Testis (tissue), 3 donors: ENCODE results near the gene PIEZO2. TPM values are rescaled to one million over a fixed set of nuclear protein-coding genes. Genes with fewer than 3 reads are reported as not detected.

Experiments used
- DNase-seq: peaks from one replicate; pipeline ENCODE4 v3.0.0-alpha.2; 2019
- H3K27ac ChIP-seq, 2 donors: fragments of 200-600 bp; sonication (generic); one replicate each; pipeline ENCODE4 v1.5.1; 2019
- H3K27me3 ChIP-seq: fragments of 200-600 bp; sonication (generic); one replicate; pipeline ENCODE4 v1.5.1; 2019
- H3K36me3 ChIP-seq: fragments of 200-600 bp; sonication (generic); one replicate; pipeline ENCODE4 v1.5.1; 2017; ENCODE audit warnings: low read depth; ENCODE audit errors: missing control alignments
- H3K4me1 ChIP-seq: fragments of 200-600 bp; sonication (generic); one replicate; pipeline ENCODE4 v1.5.1; 2019
- H3K4me3 ChIP-seq, 2 donors: fragments of 200-600 bp; sonication (generic); one replicate each; pipeline ENCODE4 v1.5.1; 2017 to 2019
- H3K9me3 ChIP-seq: fragments of 200-600 bp; sonication (generic); one replicate; pipeline ENCODE4 v1.5.1; 2017
- POLR2A ChIP-seq: fragments of 450-650 bp; IDR thresholded peaks from one replicate; pipeline ENCODE4 v1.6.1; 2017; ENCODE audit warnings: antibody characterized with exemption, mild to moderate bottlenecking, moderate library complexity
- WGBS, 2 donors: methylation state at CpG; one replicate each; pipeline ENCODE4 v1.1.5; 2018; 5-methylcytosine and 5-hydroxymethylcytosine counted together
- intact Hi-C: fragments of 100-400 bp; cut with DNase I; formaldehyde crosslinking; loops from one replicate; pipeline ENCODE4 v1.15.1; 2023; ENCODE audit warnings: low total_unique reads
- polyA plus RNA-seq: library from polyadenylated mRNA; stranded (reverse); fragments of 350-450 nt; fragmentation: Illumina TruSeq; extraction: RNeasy Lipid Tissue Mini Kit (QIAGEN cat#74804); gene quantifications from one replicate; pipeline ENCODE4 v1.2.3, GENCODE V29; 2014; ENCODE audit warnings: low read depth, low replicate concordance; ENCODE audit not compliant: insufficient read depth
- total RNA-seq, 2 donors: library from RNA; depleted of rRNA; stranded (reverse); fragments of >200 nt; gene quantifications; one replicate each; pipeline ENCODE4 v1.2.3, GENCODE V29; 2016
- TF ChIP-seq, protein P1 (sequence below), 3 experiments: fragments of 450-650 bp in 2 of 3; fragments of 200-600 bp in 1 of 3; sonication (generic) in 1 of 3; IDR thresholded peaks; one replicate each; pipeline ENCODE4 v1.5.1; 2016 to 2019; ENCODE audit warnings: antibody characterized with exemption in 3 of 3, mild to moderate bottlenecking in 2 of 3, moderate library complexity in 1 of 3

Gene PIEZO2
- total and polyA plus RNA-seq, 3 donors from 2014 or later = 2.3 to 3.5 (median 3.0) TPM

DNA sequence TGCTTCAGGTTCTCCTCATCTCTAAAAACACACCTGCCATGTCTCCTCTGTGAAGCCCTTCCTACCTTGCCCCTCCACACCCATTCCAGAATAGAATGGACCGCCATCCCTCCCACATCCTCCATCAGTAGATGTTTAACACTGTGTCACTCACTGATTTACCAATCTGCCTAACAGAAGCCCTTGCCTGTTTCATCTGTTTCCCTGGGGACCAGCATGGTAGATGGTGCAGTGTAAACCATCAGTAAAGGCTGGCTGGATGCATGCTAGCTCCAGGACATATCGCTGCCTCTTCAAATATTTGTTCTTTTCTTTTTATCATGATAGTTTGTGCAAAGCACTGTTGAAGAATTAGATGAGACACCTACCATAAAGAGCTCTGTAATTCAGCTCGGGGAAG is 271.4 kb downstream of the PIEZO2 start:
- Histone ChIP-seq H3K27ac (no peak overlapping the region), H3K4me1 (no peaks in the 10 kb centered on the region), H3K27me3 (no peaks in the 10 kb centered on the region), H3K36me3 (no peaks in the 10 kb centered on the region), H3K9me3 (no peaks in the 10 kb centered on the region), H3K4me3 (no peak overlapping the region)
- DNase-seq = no peak
- 85 to 89% methylated on average over 3 of the region's 3 CpGs for WGBS, 2 donors
- TF ChIP-seq, protein P1, sequence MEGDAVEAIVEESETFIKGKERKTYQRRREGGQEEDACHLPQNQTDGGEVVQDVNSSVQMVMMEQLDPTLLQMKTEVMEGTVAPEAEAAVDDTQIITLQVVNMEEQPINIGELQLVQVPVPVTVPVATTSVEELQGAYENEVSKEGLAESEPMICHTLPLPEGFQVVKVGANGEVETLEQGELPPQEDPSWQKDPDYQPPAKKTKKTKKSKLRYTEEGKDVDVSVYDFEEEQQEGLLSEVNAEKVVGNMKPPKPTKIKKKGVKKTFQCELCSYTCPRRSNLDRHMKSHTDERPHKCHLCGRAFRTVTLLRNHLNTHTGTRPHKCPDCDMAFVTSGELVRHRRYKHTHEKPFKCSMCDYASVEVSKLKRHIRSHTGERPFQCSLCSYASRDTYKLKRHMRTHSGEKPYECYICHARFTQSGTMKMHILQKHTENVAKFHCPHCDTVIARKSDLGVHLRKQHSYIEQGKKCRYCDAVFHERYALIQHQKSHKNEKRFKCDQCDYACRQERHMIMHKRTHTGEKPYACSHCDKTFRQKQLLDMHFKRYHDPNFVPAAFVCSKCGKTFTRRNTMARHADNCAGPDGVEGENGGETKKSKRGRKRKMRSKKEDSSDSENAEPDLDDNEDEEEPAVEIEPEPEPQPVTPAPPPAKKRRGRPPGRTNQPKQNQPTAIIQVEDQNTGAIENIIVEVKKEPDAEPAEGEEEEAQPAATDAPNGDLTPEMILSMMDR (IDR thresholded peaks at IDR 0.05) = no peak
- no peak for TF ChIP-seq POLR2A
- intact Hi-C loops = no loop called here

DNA sequence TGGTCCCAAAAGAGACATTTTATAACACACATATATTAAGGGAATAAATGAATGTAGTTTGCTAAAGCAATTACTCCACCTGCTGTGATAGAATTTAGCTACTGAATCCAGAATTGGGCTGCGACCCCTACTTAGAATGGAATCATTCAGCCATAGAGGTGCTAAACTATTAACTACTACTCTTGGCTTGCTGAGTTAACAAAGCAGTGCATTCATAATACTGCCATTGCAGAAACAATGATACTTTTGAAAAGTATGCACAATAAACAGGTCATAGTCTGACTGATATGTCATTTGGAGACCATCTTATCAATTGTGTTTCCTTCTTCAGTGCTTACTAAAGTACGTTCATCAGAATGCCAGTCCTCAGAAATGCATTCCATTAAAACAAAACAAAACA is 273.6 kb downstream of the PIEZO2 start:
- Histone ChIP-seq H3K4me3 (no peak overlapping the region), H3K9me3 (no peaks in the 10 kb centered on the region), H3K27ac (no peak overlapping the region), H3K4me1 (no peaks in the 10 kb centered on the region), H3K27me3 (no peaks in the 10 kb centered on the region), H3K36me3 (no peaks in the 10 kb centered on the region)
- WGBS, 2 donors = 64 to 65% methylated on average over 2 of the region's 2 CpGs
- DNase-seq = no peak
- intact Hi-C loops = no loop called here
- TF ChIP-seq, protein P1 (IDR thresholded peaks at IDR 0.05) = no peak
- TF ChIP-seq POLR2A = no peak

DNA sequence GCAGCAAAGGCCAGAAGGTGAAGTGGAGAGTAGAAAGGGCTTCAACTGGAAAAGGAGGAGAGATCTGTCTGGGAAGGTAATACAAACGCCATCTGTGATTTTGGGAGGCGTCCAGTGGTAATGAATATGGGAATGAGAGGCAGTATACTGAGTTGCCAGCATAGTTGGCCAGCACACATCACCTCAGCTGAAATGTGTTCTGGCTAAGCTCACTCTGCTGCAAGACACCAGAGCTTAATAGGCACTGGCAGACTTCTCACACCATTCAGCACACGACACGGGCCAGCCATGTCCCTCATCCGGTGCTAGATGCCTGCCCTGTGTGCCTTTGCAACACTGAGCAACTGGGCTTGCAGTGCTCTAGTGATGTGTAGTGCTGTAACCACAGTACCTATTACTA is 277.1 kb downstream of the PIEZO2 start:
- intact Hi-C loops = no loop called here
- no peaks in the 10 kb centered on the region for H3K36me3 ChIP-seq
- 52 to 55% methylated on average over 5 of the region's 5 CpGs for WGBS, 2 donors
- no peaks in the 10 kb centered on the region for H3K27me3 ChIP-seq
- H3K4me1 ChIP-seq = no peaks in the 10 kb centered on the region
- no peaks in the 10 kb centered on the region for H3K9me3 ChIP-seq
- H3K4me3 ChIP-seq = no peak overlapping the region
- no peak overlapping the region for H3K27ac ChIP-seq
- DNase-seq = no peak
- TF ChIP-seq POLR2A = no peak
- TF ChIP-seq, protein P1 (IDR thresholded peaks at IDR 0.05) = no peak

DNA sequence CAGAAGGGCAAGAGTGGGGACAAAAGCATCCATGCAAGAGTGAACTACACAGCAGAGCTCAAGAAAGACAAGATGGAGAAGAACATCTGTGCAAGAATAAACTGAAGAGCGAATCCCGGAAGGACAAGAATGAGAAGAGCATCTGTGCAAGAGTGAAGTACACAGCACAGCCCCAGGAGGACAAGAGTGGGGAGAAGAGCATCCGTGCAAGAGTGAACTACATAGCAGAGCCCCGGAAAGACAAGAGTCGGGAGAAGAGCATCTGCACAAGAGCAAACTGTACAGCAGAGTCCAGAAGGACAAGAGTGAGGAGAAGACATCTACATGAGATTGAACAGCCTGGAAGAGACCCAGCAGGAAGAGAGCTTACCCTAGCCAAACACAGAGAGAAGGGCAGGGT is 284.6 kb downstream of the PIEZO2 start:
- 77 to 84% methylated on average over 5 of the region's 5 CpGs for WGBS, 2 donors
- no peak for TF ChIP-seq POLR2A
- TF ChIP-seq, protein P1 (IDR thresholded peaks at IDR 0.05) = no peak

DNA sequence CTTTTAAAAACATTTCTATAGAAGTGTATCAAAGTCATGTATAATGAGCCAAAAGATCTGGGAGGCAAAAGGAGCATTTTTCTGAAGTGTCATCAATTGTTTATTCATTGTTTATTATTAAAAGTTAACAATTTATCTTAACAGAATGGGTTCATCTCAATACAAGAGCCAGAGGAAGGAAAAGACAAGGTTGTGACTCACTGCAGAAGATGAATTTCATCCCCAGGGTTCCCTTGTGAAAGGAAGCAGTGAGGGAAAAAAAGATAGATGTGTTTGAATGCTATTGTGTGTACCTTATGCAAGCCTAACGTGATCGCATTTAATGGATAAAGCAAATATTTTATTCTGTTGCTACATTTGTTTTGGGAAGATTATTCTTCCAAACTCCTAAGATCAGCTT is 286.3 kb downstream of the PIEZO2 start:
- Histone ChIP-seq H3K27me3 (no peaks in the 10 kb centered on the region), H3K4me1 (peaks cover 5% of the 10 kb centered on the region), H3K27ac (no peak overlapping the region), H3K4me3 (no peak overlapping the region), H3K36me3 (no peaks in the 10 kb centered on the region), H3K9me3 (no peaks in the 10 kb centered on the region)
- intact Hi-C loops = no loop called here
- DNase-seq = no peak
- 89 to 93% methylated on average over 2 of the region's 2 CpGs for WGBS, 2 donors
- TF ChIP-seq, protein P1 (IDR thresholded peaks at IDR 0.05) = no peak
- TF ChIP-seq POLR2A = no peak

More for the DNA sequence above, 284.6 kb downstream of the PIEZO2 start:
- H3K9me3 ChIP-seq = no peaks in the 10 kb centered on the region
- H3K27me3 ChIP-seq = no peaks in the 10 kb centered on the region
- H3K36me3 ChIP-seq = no peaks in the 10 kb centered on the region
- H3K27ac ChIP-seq = no peak overlapping the region
- H3K4me3 ChIP-seq = no peak overlapping the region
- intact Hi-C loops = no loop called here
- peaks cover 5% of the 10 kb centered on the region for H3K4me1 ChIP-seq
- no peak for DNase-seq
